GM23338 (cell line): ENCODE data around the gene PAGE2B. TPM values are rescaled to one million over a fixed set of nuclear protein-coding genes. Genes with fewer than 3 reads are reported as not detected.

ENCODE experiments used
- ATAC-seq: fragments of 200-7000 bp; cut with Tn5 transposase; 3 replicates; pipeline ENCODE4 v1.9.1; 2020
- DNase-seq: peaks from one replicate; pipeline ENCODE4 v3.0.0-alpha.2; 2015; ENCODE audit warnings: low spot score
- H2AFZ ChIP-seq: fragments of 200-600 bp; sonication (generic); 2 replicates; pipeline ENCODE4 v1.8.0; 2016; ENCODE audit warnings: antibody characterized with exemption, mild to moderate bottlenecking, moderate library complexity
- H3F3A ChIP-seq: fragments of 200-600 bp; sonication (generic); replicated peaks from 2 replicates; pipeline ENCODE4 v1.8.0; 2017; ENCODE audit warnings: antibody characterized with exemption, mixed run types, low read depth
- H3K27ac ChIP-seq: fragments of 200-600 bp; sonication (generic); 2 replicates; pipeline ENCODE4 v1.6.1; 2016; ENCODE audit warnings: low read depth
- H3K27me3 ChIP-seq: fragments of 200-600 bp; sonication (generic); 2 replicates; pipeline ENCODE4 v1.8.0; 2016; ENCODE audit warnings: mild to moderate bottlenecking, mixed run types, moderate library complexity; ENCODE audit not compliant: insufficient read depth
- H3K36me3 ChIP-seq: fragments of 200-600 bp; sonication (generic); 2 replicates; pipeline ENCODE4 v1.8.0; 2016; ENCODE audit warnings: mild to moderate bottlenecking; ENCODE audit not compliant: insufficient read depth
- H3K4me1 ChIP-seq: fragments of 200-600 bp; sonication (generic); 2 replicates; pipeline ENCODE4 v1.8.0; 2016; ENCODE audit warnings: mild to moderate bottlenecking, moderate library complexity; ENCODE audit not compliant: insufficient read depth
- H3K4me2 ChIP-seq: fragments of 200-600 bp; sonication (generic); 2 replicates; pipeline ENCODE4 v1.7.1; 2017; ENCODE audit warnings: mixed run types
- H3K4me3 ChIP-seq: fragments of 200-600 bp; sonication (generic); 2 replicates; pipeline ENCODE4 v1.6.1; 2016; ENCODE audit warnings: mixed run types
- H3K79me2 ChIP-seq: fragments of 200-600 bp; sonication (generic); replicated peaks from 2 replicates; pipeline ENCODE4 v1.8.0; 2017; ENCODE audit warnings: mild to moderate bottlenecking; ENCODE audit not compliant: insufficient read depth
- H3K9me2 ChIP-seq: fragments of 200-600 bp; sonication (generic); 2 replicates; pipeline ENCODE4 v1.8.0; 2017; ENCODE audit not compliant: insufficient read depth
- H4K20me1 ChIP-seq: fragments of 200-600 bp; sonication (generic); replicated peaks from 2 replicates; pipeline ENCODE4 v1.8.0; 2017; ENCODE audit warnings: mild to moderate bottlenecking; ENCODE audit not compliant: insufficient read depth
- H3K27ac Mint-ChIP-seq: 2 replicates; pipeline ENCODE4 v1.8.0; 2020; ENCODE audit warnings: inconsistent platforms, mild to moderate bottlenecking, moderate library complexity, mixed read lengths
- H3K27me3 Mint-ChIP-seq: 3 replicates; pipeline ENCODE4 v1.8.0; 2022; ENCODE audit warnings: low read depth, mild to moderate bottlenecking, moderate library complexity, mixed read lengths, inconsistent platforms; ENCODE audit not compliant: insufficient read depth, poor library complexity
- H3K36me3 Mint-ChIP-seq: 3 replicates; pipeline ENCODE4 v1.8.0; 2021; ENCODE audit warnings: low read depth, mild to moderate bottlenecking, inconsistent platforms, moderate library complexity, mixed read lengths
- H3K4me1 Mint-ChIP-seq: 3 replicates; pipeline ENCODE4 v1.8.0; 2020; ENCODE audit warnings: mild to moderate bottlenecking, inconsistent platforms, mixed read lengths
- H3K4me3 Mint-ChIP-seq: 3 replicates; pipeline ENCODE4 v1.8.0; 2021; ENCODE audit warnings: moderate library complexity, mild to moderate bottlenecking, inconsistent platforms, mixed read lengths
- H3K9me3 Mint-ChIP-seq: 3 replicates; pipeline ENCODE4 v1.8.0; 2020; ENCODE audit warnings: moderate library complexity, mild to moderate bottlenecking, inconsistent platforms, mixed read lengths
- EZH2 ChIP-seq: fragments of 200-600 bp; sonication (generic); IDR thresholded peaks from one replicate; pipeline ENCODE4 v1.8.0; 2017; ENCODE audit warnings: antibody characterized with exemption, mild to moderate bottlenecking, low read depth; ENCODE audit not compliant: unreplicated experiment
- NANOG ChIP-seq: IDR thresholded peaks from 2 replicates; pipeline ENCODE4 v1.6.1; 2016; ENCODE audit warnings: antibody characterized with exemption, borderline replicate concordance
- STAT1 ChIP-seq: IDR thresholded peaks from one replicate; pipeline ENCODE4 v1.6.1; 2016; ENCODE audit warnings: antibody characterized with exemption; ENCODE audit not compliant: unreplicated experiment
- ZNF331 ChIP-seq: fragments of 250-450 bp; sonication (Bioruptor Pico); IDR thresholded peaks from 2 replicates; pipeline ENCODE4 v1.5.0; 2020; ENCODE audit warnings: low read depth, mild to moderate bottlenecking, moderate library complexity
- polyA plus RNA-seq: library from polyadenylated mRNA; unstranded; fragments of >200 nt; fragmentation: Nextera tagmentation; extraction: Ambion mirVana; gene quantifications from 2 replicates; pipeline ENCODE4 v1.2.1, GENCODE V29; 2016
- total RNA-seq: library from RNA; depleted of rRNA; stranded (reverse); fragments of >200 nt; shearing (Covaris generic); gene quantifications from 2 replicates; pipeline ENCODE4 v1.2.3, GENCODE V29; 2014; rRNA removed
- TF ChIP-seq, protein P1 (sequence below): fragments of 250-450 bp; sonication (Bioruptor Pico); IDR thresholded peaks from 2 replicates; pipeline ENCODE4 v1.5.0; 2020; ENCODE audit warnings: mild to moderate bottlenecking, moderate library complexity

The PAGE2B gene
- total and polyA plus RNA-seq, 2 experiments from 2014 or later = not detected

DNA sequence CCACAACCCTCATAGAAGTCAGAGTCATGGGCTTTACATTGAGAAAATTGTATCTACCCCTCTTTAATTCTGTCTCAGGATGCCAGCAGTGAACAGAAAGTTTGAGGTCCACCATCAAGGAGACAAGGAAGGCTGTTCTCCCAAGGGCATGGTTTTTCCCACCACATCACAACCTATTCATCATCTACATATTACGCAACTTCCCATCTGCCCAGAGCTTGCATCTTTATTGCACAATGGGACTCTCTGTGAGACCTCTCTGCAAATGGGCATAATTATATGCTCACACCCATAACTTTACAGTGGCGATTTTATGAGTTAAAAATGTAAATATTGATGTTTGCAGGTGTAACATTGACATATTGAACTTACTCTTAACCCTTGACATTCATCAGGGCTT lies 52.9 kb downstream of the PAGE2B start:
- no peaks in the 10 kb centered on the region for H3K9me3 Mint-ChIP-seq

More for the DNA sequence above, 52.9 kb downstream of the PAGE2B start:
- TF ChIP-seq NANOG = no peak
- no peak for TF ChIP-seq ZNF331
- TF ChIP-seq STAT1 = no peak
- TF ChIP-seq, protein P1, sequence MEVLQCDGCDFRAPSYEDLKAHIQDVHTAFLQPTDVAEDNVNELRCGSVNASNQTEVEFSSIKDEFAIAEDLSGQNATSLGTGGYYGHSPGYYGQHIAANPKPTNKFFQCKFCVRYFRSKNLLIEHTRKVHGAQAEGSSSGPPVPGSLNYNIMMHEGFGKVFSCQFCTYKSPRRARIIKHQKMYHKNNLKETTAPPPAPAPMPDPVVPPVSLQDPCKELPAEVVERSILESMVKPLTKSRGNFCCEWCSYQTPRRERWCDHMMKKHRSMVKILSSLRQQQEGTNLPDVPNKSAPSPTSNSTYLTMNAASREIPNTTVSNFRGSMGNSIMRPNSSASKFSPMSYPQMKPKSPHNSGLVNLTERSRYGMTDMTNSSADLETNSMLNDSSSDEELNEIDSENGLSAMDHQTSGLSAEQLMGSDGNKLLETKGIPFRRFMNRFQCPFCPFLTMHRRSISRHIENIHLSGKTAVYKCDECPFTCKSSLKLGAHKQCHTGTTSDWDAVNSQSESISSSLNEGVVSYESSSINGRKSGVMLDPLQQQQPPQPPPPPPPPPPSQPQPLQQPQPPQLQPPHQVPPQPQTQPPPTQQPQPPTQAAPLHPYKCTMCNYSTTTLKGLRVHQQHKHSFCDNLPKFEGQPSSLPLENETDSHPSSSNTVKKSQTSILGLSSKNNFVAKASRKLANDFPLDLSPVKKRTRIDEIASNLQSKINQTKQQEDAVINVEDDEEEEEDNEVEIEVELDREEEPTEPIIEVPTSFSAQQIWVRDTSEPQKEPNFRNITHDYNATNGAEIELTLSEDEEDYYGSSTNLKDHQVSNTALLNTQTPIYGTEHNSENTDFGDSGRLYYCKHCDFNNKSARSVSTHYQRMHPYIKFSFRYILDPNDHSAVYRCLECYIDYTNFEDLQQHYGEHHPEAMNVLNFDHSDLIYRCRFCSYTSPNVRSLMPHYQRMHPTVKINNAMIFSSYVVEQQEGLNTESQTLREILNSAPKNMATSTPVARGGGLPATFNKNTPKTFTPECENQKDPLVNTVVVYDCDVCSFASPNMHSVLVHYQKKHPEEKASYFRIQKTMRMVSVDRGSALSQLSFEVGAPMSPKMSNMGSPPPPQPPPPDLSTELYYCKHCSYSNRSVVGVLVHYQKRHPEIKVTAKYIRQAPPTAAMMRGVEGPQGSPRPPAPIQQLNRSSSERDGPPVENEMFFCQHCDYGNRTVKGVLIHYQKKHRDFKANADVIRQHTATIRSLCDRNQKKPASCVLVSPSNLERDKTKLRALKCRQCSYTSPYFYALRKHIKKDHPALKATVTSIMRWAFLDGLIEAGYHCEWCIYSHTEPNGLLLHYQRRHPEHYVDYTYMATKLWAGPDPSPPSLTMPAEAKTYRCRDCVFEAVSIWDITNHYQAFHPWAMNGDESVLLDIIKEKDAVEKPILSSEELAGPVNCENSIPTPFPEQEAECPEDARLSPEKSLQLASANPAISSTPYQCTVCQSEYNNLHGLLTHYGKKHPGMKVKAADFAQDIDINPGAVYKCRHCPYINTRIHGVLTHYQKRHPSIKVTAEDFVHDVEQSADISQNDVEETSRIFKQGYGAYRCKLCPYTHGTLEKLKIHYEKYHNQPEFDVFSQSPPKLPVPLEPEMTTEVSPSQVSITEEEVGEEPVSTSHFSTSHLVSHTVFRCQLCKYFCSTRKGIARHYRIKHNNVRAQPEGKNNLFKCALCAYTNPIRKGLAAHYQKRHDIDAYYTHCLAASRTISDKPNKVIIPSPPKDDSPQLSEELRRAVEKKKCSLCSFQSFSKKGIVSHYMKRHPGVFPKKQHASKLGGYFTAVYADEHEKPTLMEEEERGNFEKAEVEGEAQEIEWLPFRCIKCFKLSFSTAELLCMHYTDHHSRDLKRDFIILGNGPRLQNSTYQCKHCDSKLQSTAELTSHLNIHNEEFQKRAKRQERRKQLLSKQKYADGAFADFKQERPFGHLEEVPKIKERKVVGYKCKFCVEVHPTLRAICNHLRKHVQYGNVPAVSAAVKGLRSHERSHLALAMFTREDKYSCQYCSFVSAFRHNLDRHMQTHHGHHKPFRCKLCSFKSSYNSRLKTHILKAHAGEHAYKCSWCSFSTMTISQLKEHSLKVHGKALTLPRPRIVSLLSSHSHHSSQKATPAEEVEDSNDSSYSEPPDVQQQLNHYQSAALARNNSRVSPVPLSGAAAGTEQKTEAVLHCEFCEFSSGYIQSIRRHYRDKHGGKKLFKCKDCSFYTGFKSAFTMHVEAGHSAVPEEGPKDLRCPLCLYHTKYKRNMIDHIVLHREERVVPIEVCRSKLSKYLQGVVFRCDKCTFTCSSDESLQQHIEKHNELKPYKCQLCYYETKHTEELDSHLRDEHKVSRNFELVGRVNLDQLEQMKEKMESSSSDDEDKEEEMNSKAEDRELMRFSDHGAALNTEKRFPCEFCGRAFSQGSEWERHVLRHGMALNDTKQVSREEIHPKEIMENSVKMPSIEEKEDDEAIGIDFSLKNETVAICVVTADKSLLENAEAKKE = no peak
- TF ChIP-seq EZH2 = no peak
- Mint-ChIP-seq H3K4me1 (no peaks in the 10 kb centered on the region), H3K4me3 (no peak overlapping the region), H3K36me3 (no peaks in the 10 kb centered on the region), H3K27me3 (no peaks in the 10 kb centered on the region), H3K27ac (no peak overlapping the region)
- Histone ChIP-seq H2AFZ (no peak overlapping the region), H3K36me3 (no peaks in the 10 kb centered on the region), H3K27ac (no peak overlapping the region), H3K9me2 (no peaks in the 10 kb centered on the region), H3K4me3 (no peak overlapping the region), H3K27me3 (no peaks in the 10 kb centered on the region), H3K4me1 (no peaks in the 10 kb centered on the region), H3F3A (no peaks in the 10 kb centered on the region), H3K4me2 (no peak overlapping the region), H3K79me2 (no peaks in the 10 kb centered on the region), H4K20me1 (no peaks in the 10 kb centered on the region)
- ATAC-seq (no peak), DNase-seq (no peak)

Other genes starting within 250 kb of the PAGE2B start
- gene TRO, start 154.2 kb upstream of the PAGE2B start, total RNA-seq = 52.2 and 53.4 TPM in 2 replicates
- gene TRO, start 154.2 kb upstream of the PAGE2B start, polyA plus RNA-seq = 32.6 and 36.8 TPM in 2 replicates
- gene PFKFB1, start 80.8 kb upstream of the PAGE2B start, total RNA-seq = not detected in 2 replicates
- not detected in 2 replicates for gene PFKFB1, start 80.8 kb upstream of the PAGE2B start, polyA plus RNA-seq
- 15.0 and 20.1 TPM in 2 replicates for gene APEX2, start 74.7 kb upstream of the PAGE2B start, total RNA-seq
- 9.6 and 10.0 TPM in 2 replicates for gene APEX2, start 74.7 kb upstream of the PAGE2B start, polyA plus RNA-seq
- 0.50 TPM in 1 of 2 replicates, not detected in the other for gene ALAS2, start 44.1 kb upstream of the PAGE2B start, total RNA-seq
- 0.23 TPM in 1 of 2 replicates, not detected in the other for gene ALAS2, start 44.1 kb upstream of the PAGE2B start, polyA plus RNA-seq
- gene PAGE2, start 14.0 kb downstream of the PAGE2B start, total RNA-seq = not detected in 2 replicates
- gene PAGE2, start 14.0 kb downstream of the PAGE2B start, polyA plus RNA-seq = not detected in 2 replicates
- not detected in 2 replicates for gene PAGE5, start 145.3 kb downstream of the PAGE2B start, total RNA-seq
- gene PAGE5, start 145.3 kb downstream of the PAGE2B start, polyA plus RNA-seq = not detected in 2 replicates
- gene PAGE3, start 189.9 kb downstream of the PAGE2B start, total RNA-seq = not detected in 2 replicates
- gene PAGE3, start 189.9 kb downstream of the PAGE2B start, polyA plus RNA-seq = not detected in 2 replicates